ENCODE results near the gene PTPRG.

DNA sequence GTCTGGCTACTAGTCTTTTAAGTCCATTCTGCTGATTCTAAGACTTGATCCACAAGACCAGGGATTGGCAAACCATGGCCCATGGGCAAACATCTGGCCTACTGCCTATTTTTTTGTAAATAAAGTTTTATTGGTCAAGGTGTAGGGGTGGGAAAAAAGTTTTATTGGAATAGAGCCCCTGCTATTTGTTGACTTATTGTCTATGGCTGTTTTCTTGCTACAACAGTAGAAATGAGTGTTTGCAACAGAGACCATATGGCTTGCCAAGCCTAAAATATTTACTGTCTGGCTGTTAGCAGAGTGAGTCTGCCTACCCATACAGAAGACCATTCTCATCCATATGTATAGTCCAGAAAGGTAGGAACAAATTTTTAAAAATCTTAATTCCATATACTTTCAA, 106.4 kb downstream of the PTPRG start:
- no peak for TF ChIP-seq EZH2phosphoT487 (IDR thresholded peaks at IDR 0.05; ENCODE audit: borderline replicate concordance)
- TF ChIP-seq, protein P1, sequence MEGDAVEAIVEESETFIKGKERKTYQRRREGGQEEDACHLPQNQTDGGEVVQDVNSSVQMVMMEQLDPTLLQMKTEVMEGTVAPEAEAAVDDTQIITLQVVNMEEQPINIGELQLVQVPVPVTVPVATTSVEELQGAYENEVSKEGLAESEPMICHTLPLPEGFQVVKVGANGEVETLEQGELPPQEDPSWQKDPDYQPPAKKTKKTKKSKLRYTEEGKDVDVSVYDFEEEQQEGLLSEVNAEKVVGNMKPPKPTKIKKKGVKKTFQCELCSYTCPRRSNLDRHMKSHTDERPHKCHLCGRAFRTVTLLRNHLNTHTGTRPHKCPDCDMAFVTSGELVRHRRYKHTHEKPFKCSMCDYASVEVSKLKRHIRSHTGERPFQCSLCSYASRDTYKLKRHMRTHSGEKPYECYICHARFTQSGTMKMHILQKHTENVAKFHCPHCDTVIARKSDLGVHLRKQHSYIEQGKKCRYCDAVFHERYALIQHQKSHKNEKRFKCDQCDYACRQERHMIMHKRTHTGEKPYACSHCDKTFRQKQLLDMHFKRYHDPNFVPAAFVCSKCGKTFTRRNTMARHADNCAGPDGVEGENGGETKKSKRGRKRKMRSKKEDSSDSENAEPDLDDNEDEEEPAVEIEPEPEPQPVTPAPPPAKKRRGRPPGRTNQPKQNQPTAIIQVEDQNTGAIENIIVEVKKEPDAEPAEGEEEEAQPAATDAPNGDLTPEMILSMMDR (conservative IDR thresholded peaks at IDR 0.05; ENCODE audit: low read length), result no peak

All from Loucy (cell line).